Calu3 (cell line): Measurements from ENCODE around the gene GALNT14. TPM values are rescaled to one million over a fixed set of nuclear protein-coding genes. Genes with fewer than 3 reads are reported as not detected.

ENCODE experiments used
- BruUV-seq: library from RNA; stranded (reverse); fragments of 400-500 nt; replicated peaks from 2 replicates; lab custom pipeline; 2021; lab: Mats Ljungman, UMichigan
- CTCF ChIA-PET: fragments of 300-600 bp; sonication (Branson Sonifier 250); formaldehyde crosslinking; loops from one replicate; lab custom pipeline; 2022; ENCODE audit warnings: antibody characterized with exemption; lab: Charles Lee
- DNase-seq: peaks from one replicate; pipeline ENCODE4 v3.0.0; 2022
- H3K27ac Mint-ChIP-seq: one replicate; pipeline ENCODE4 v1.8.0; 2022; ENCODE audit warnings: mixed read lengths; ENCODE audit not compliant: unreplicated experiment
- H3K27me3 Mint-ChIP-seq: one replicate; pipeline ENCODE4 v1.8.0; 2022; ENCODE audit warnings: mixed read lengths; ENCODE audit not compliant: unreplicated experiment
- H3K36me3 Mint-ChIP-seq: one replicate; pipeline ENCODE4 v1.8.0; 2022; ENCODE audit warnings: mild to moderate bottlenecking, moderate library complexity, mixed read lengths; ENCODE audit not compliant: insufficient read depth, unreplicated experiment
- H3K4me1 Mint-ChIP-seq: one replicate; pipeline ENCODE4 v1.8.0; 2022; ENCODE audit warnings: mild to moderate bottlenecking, low read depth, mixed read lengths; ENCODE audit not compliant: unreplicated experiment
- H3K4me3 Mint-ChIP-seq: one replicate; pipeline ENCODE4 v1.8.0; 2022; ENCODE audit warnings: mild to moderate bottlenecking, low read depth, moderate library complexity, mixed read lengths; ENCODE audit not compliant: unreplicated experiment
- H3K9me3 Mint-ChIP-seq: one replicate; pipeline ENCODE4 v1.8.0; 2022; ENCODE audit warnings: low read depth, mixed read lengths; ENCODE audit not compliant: unreplicated experiment
- intact Hi-C: fragments of 100-400 bp; cut with micrococcal nuclease; formaldehyde crosslinking; loops from one replicate; pipeline ENCODE4 v1.10.0; 2022; ENCODE audit not compliant: unreplicated experiment
- total RNA-seq: library from RNA; stranded (reverse); gene quantifications from 2 replicates; pipeline ENCODE4 v1.2.3, GENCODE V29; 2022
- TF ChIP-seq, protein P1 (sequence below): fragments of 200-600 bp; IDR thresholded peaks from one replicate; pipeline ENCODE4 v1.8.0; 2022; ENCODE audit warnings: antibody characterized with exemption; ENCODE audit not compliant: unreplicated experiment

Gene GALNT14
- total RNA-seq, 1 experiment from 2014 or later, result 61.9 TPM

DNA sequence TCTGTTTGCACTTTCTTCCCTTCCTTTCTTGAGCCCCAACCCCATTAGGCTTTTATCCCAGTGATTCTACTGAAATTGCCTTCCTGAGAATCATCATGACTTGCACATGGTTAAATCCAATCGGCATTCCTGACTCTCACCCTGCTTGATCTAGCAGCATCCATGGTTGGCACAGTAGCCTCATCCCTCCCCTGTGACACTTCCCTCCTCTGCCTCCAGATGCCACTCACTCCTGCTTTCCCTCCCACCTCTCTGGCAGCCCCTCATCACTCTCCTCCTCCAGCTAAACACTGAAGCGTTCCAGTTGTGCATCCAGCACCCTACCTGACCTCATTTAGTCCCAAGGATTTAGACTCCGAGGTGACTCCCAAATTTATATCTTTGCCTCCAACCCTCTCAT lies 114.7 kb downstream of the GALNT14 start:
- peaks cover 18% of the 10 kb centered on the region for H3K4me1 Mint-ChIP-seq
- H3K27me3 Mint-ChIP-seq, result no peaks in the 10 kb centered on the region
- no peak overlapping the region for H3K27ac Mint-ChIP-seq
- intact Hi-C loops, result no loop called here
- BruUV-seq, result no TSS peak
- H3K4me3 Mint-ChIP-seq, result no peak overlapping the region
- CTCF ChIA-PET, result no interaction called here
- DNase-seq, result no peak
- no peaks in the 10 kb centered on the region for H3K9me3 Mint-ChIP-seq
- TF ChIP-seq, protein P1, sequence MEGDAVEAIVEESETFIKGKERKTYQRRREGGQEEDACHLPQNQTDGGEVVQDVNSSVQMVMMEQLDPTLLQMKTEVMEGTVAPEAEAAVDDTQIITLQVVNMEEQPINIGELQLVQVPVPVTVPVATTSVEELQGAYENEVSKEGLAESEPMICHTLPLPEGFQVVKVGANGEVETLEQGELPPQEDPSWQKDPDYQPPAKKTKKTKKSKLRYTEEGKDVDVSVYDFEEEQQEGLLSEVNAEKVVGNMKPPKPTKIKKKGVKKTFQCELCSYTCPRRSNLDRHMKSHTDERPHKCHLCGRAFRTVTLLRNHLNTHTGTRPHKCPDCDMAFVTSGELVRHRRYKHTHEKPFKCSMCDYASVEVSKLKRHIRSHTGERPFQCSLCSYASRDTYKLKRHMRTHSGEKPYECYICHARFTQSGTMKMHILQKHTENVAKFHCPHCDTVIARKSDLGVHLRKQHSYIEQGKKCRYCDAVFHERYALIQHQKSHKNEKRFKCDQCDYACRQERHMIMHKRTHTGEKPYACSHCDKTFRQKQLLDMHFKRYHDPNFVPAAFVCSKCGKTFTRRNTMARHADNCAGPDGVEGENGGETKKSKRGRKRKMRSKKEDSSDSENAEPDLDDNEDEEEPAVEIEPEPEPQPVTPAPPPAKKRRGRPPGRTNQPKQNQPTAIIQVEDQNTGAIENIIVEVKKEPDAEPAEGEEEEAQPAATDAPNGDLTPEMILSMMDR, result no peak
- peaks cover 6% of the 10 kb centered on the region for H3K36me3 Mint-ChIP-seq

DNA sequence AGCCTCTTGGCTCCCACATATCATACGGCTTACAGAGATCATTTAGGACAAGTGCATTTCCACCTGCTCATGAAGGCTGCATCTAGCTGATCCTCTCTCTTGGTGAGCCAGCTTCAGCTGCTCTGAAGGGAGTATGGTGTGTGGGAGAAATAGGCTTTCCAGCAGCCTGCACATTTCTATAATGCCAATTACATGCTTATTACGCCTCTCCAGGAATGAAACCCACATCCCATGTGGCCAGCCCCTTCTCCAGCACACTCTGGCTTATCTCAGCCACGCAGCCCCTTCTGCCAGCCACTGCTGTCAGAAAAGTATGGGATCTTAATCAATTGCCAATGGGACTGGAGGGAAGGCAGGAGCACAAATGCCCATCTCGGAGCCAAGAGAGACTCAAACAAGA lies 117.5 kb downstream of the GALNT14 start:
- no TSS peak for BruUV-seq
- H3K4me1 Mint-ChIP-seq, result peaks cover 18% of the 10 kb centered on the region
- TF ChIP-seq, protein P1, result no peak
- H3K36me3 Mint-ChIP-seq, result peaks cover 6% of the 10 kb centered on the region
- no peak for DNase-seq
- no peaks in the 10 kb centered on the region for H3K9me3 Mint-ChIP-seq
- intact Hi-C loops, result no loop called here
- CTCF ChIA-PET, result interaction anchor here (0.7 kb wide), 1 partner anchor 13 kb away, joined by 3 read pairs; no protein-coding TSS in a partner anchor
- H3K27ac Mint-ChIP-seq, result no peak overlapping the region
- H3K27me3 Mint-ChIP-seq, result no peaks in the 10 kb centered on the region
- H3K4me3 Mint-ChIP-seq, result no peak overlapping the region

DNA sequence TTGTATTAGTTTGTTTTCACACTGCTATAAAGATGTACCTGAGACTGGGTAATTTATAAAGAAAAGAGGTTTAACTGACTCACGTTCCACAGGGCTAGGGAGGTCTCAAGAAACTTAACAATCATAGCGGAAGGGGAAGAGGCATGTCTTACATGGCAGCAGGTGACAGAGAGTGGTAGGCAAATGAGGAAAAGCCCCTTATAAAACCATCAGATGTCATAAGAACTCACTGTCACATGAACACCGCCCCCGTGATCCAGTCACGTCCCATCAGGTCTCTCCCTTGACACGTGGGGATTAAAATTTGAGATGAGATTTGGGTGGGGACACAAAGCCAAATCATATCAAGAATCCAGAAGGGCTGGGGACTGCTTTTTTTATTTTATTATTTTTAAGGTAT lies 120.0 kb downstream of the GALNT14 start:
- Mint-ChIP-seq H3K4me3 (no peak overlapping the region), H3K9me3 (no peaks in the 10 kb centered on the region), H3K4me1 (no peaks in the 10 kb centered on the region), H3K27ac (no peak overlapping the region), H3K36me3 (no peaks in the 10 kb centered on the region), H3K27me3 (no peaks in the 10 kb centered on the region)
- DNase-seq, result no peak
- no TSS peak for BruUV-seq
- CTCF ChIA-PET, result no interaction called here
- TF ChIP-seq, protein P1, result no peak
- intact Hi-C loops, result no loop called here

DNA sequence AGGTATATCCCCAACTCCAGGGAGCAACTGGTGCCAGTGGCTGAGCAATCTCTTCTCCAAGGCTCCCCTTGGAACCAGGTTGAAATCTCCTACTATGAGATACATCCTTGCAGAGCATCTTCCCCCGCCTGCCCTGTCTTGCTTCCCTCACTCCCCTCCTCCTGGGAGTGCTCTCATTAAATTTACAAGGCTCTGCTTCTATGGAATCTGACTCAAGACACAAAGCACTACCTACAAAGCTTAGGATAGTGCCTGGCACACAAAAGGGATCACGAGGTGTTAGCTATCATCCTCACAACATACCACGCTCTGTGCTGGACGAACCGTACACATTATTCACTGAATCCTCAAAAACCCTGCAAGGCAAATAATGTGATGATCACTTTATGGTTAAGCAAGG lies 121.6 kb downstream of the GALNT14 start:
- CTCF ChIA-PET, result no interaction called here
- Mint-ChIP-seq H3K27ac (no peak overlapping the region), H3K9me3 (no peaks in the 10 kb centered on the region), H3K4me3 (no peak overlapping the region), H3K36me3 (no peaks in the 10 kb centered on the region), H3K4me1 (peaks cover 10% of the 10 kb centered on the region), H3K27me3 (no peaks in the 10 kb centered on the region)
- intact Hi-C loops, result no loop called here
- TF ChIP-seq, protein P1, result no peak
- DNase-seq, result no peak
- no TSS peak for BruUV-seq
